Measurements from ENCODE around the gene LAMB4. TPM values are rescaled to one million over a fixed set of nuclear protein-coding genes. Genes with fewer than 3 reads are reported as not detected.

LAMB4 gene
- total and polyA plus RNA-seq, 12 donors, result 0.15 to 0.69 (median 0.25) TPM; not detected in 3

GRCh38 chr7:108079276-108079647, 50.9 kb downstream of the LAMB4 start:
- no peaks in the 10 kb centered on the region for H3K36me3 ChIP-seq
- peak overlapping the region in 3 of 10 donors; percentile 2 to 68 (median 64) for H3K27ac ChIP-seq
- H3K4me1 ChIP-seq, result peaks cover 0 to 38% (median 34%) of the 10 kb centered on the region in 9 donors
- DNase-seq (no peak), ATAC-seq (no peak)
- intact Hi-C loops (cut with DNase I), result no loop called here
- TF ChIP-seq, protein P1, sequence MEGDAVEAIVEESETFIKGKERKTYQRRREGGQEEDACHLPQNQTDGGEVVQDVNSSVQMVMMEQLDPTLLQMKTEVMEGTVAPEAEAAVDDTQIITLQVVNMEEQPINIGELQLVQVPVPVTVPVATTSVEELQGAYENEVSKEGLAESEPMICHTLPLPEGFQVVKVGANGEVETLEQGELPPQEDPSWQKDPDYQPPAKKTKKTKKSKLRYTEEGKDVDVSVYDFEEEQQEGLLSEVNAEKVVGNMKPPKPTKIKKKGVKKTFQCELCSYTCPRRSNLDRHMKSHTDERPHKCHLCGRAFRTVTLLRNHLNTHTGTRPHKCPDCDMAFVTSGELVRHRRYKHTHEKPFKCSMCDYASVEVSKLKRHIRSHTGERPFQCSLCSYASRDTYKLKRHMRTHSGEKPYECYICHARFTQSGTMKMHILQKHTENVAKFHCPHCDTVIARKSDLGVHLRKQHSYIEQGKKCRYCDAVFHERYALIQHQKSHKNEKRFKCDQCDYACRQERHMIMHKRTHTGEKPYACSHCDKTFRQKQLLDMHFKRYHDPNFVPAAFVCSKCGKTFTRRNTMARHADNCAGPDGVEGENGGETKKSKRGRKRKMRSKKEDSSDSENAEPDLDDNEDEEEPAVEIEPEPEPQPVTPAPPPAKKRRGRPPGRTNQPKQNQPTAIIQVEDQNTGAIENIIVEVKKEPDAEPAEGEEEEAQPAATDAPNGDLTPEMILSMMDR (IDR thresholded peaks at IDR 0.05), result no peak
- 95 to 96% methylated on average over 1 of the region's 1 CpG for WGBS, 2 donors
- no peak overlapping the region for H3K4me3 ChIP-seq
- H3K9me3 ChIP-seq, result peaks cover 0 to 9% (median 0%) of the 10 kb centered on the region in 11 donors
- no peaks in the 10 kb centered on the region for H3K27me3 ChIP-seq

DNA sequence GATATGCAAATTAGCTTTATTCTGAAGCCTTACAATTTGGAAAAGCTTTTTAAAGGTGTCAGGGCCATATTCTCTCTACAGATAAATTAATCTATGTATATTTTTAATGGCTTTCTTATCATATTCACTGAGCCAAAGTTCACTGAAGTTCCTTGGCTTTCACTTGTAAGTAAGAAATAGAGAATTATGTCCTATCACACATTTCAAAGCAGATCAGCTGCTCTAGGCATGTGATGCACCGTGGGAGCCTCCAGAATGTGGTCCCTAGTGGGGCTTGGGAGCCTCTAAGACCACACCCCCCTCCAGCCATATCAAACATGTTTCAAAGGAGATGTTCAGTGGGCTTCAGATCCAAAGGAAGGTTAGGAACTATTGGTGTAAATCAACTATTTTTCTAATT, 51.5 kb downstream of the LAMB4 start:
- H3K36me3 ChIP-seq, result no peaks in the 10 kb centered on the region
- H3K9me3 ChIP-seq, result peaks cover 0 to 9% (median 0%) of the 10 kb centered on the region in 11 donors
- DNase-seq (no peak), ATAC-seq (no peak)
- WGBS, 2 donors, result 62 to 63% methylated on average over 1 of the region's 1 CpG
- intact Hi-C loops (cut with DNase I), result no loop called here
- H3K27ac ChIP-seq, result peak overlapping the region in 3 of 10 donors; percentile 42 to 68 (median 64)
- H3K27me3 ChIP-seq, result no peaks in the 10 kb centered on the region
- TF ChIP-seq, protein P1 (IDR thresholded peaks at IDR 0.05), result no peak
- H3K4me3 ChIP-seq, result no peak overlapping the region
- H3K4me1 ChIP-seq, result peaks cover 0 to 38% (median 34%) of the 10 kb centered on the region in 9 donors

DNA sequence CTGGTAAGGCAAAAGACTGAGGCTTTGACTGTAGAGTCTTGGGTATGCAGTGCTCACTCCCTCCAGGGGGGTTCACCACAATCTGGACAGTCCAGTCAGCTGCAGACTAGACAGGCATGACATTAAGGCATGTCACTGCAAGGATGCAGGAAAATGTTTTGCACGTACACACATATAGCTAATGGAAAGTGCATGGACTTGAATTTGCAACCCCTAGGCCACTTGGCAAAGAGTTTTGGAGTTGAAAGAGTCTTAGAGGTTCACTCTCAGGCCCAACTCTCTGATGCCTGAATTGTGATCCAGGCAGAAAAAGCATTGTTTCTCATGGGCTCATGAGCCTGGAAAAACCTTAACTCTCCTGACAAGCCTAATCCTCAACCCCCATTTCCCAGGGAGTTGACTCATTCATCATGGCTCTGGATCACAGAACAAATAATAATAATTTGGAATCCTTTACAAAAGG, 51.9 kb downstream of the LAMB4 start:
- peaks cover 0 to 38% (median 34%) of the 10 kb centered on the region in 9 donors for H3K4me1 ChIP-seq
- H3K27me3 ChIP-seq, result no peaks in the 10 kb centered on the region
- ATAC-seq (peak in 1 of 8 donors; percentile 13), DNase-seq (no peak)
- TF ChIP-seq, protein P1 (IDR thresholded peaks at IDR 0.05), result no peak
- WGBS, 2 donors, result 62 to 94% methylated on average over 1 of the region's 1 CpG
- no peak overlapping the region for H3K4me3 ChIP-seq
- H3K36me3 ChIP-seq, result no peaks in the 10 kb centered on the region
- peak overlapping the region in 6 of 10 donors; percentile 19 to 68 (median 45) for H3K27ac ChIP-seq
- H3K9me3 ChIP-seq, result peaks cover 0 to 9% (median 0%) of the 10 kb centered on the region in 11 donors
- intact Hi-C loops (cut with DNase I), result no loop called here

GRCh38 chr7:108077709-108078108, 52.5 kb downstream of the LAMB4 start:
- DNase-seq (no peak), ATAC-seq (peak in 1 of 8 donors; percentile 20)
- H3K27me3 ChIP-seq, result no peaks in the 10 kb centered on the region
- intact Hi-C loops (cut with DNase I), result no loop called here
- peak overlapping the region in 6 of 10 donors; percentile 19 to 68 (median 45) for H3K27ac ChIP-seq
- peaks cover 0 to 38% (median 34%) of the 10 kb centered on the region in 9 donors for H3K4me1 ChIP-seq
- TF ChIP-seq, protein P1 (IDR thresholded peaks at IDR 0.05), result no peak
- WGBS, 2 donors, result 69 to 70% methylated on average over 3 of the region's 3 CpGs
- no peaks in the 10 kb centered on the region for H3K36me3 ChIP-seq
- H3K4me3 ChIP-seq, result no peak overlapping the region
- H3K9me3 ChIP-seq, result peaks cover 0 to 9% (median 0%) of the 10 kb centered on the region in 11 donors
